ENCODE measurements around the gene RALGAPA1.
A peak's percentile ranks its signal among the peaks of the same experiment; 100 is the strongest.
"Not testable (repeated sequence)": the region's sequence is repeated elsewhere in the genome, so short reads cannot be mapped to it uniquely, and the experiment has no call there.

Gene RALGAPA1

DNA sequence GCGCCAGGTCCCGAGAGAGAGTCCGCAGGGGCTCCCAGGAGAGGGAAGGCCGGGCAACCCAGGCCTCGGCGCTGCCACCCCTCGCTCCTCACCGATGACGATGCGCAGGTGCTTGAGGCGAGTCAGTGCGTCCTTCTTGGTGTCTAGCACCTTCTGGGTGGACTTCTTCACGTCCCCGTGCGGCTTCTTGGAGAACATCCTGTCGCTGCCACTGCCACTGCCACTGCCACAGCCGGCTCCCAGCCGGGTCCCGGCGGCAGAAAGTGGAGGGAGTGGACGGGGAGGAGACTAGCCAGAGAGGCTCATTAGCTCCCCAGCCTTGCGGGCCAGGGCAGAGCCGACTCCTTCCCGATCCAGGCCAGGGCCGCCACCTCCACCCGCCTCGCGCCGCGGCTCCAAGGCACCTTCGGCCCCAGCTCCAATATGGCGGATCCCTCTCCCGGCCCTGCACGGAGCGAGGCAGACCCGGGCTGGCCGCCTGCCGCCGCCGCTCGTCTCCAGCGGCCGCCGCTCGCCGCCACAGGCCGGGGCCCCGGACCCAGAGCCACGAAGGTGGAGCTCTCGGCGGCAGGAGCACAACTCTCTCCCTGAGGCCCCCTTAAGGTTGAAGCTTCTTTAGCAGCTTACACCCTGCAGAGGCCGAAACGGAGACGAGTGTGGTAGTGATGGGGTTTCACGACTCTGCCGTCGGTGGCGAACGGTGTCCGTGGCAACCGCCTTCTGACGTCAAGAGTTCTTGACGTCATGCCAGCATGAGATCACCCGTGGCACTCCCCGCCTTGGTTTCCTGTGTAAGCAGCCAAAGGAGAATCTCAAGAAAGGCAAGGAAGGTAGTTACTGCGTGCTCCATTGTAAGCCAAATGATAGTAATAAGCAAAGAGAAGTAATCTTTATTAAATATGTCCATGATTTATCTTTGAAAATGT, at the start of gene RALGAPA1:
Gene RALGAPA1, minus strand, starts transcription at position 658 of the 926 bp plus-strand sequence. Its CDS starts 460 bp downstream, at position 198.
- peak; percentile 90 to 91 for DNase-seq

DNA sequence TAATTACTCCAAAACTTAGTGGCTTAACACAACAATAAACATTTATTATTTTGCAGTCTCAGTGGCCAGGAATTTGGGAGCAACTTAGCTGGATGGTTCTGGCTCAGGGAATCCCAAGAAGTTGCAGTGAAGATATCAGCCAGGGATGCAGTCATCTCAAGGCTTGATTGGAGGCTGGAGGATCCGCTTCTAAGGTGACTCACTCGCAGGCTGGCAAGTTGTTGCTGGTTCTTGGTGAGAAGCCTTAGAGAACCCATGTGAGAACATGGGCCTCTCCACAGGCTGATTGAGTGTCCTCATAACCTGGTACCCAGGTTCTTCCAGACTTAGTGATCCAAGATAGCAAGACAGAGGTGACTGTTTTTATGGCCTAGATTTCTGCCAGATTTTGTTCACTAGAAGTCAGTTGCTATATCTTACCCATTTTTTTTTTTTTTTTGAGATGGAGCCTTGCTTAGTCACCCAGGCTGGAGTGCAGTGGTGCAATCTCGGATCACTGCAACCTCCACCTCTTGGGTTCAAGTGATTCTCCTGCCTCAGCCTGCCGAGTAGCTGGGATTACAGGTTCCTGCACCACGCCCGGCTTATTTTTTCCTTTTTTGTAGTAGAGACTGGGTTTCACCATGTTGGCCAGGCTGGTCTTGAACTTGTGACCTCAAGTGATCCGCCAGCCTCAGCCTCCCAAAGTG, 49.6 kb upstream of the RALGAPA1 start:
- DNase-seq: no peak

DNA sequence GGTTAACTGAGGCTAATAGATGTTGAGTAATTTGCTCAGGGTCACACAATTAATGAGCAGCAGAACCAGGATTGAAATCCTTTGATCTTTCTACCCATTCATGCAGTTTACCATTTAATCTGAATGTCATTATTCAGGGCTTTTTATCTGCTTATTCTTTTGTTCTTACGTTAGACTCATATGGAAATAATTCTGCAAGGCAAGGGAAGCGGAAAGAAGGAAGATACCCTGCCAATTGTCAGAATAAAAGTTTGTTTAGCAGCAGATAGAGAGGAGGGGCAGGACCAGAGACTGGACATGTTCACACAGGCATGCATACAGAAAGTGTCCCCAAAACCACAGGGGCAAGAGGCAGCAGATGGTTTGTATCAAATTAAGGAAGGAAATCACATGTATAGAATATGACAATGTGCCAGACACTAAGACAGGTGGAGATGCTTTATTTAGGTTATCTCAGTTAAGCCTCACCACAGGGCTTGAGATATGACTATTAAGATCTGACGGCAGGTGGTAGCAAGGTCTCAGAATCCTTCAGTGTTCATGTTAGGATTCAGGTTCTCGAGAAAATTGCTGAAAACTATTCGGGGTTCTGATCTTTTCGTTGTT, 46.9 kb upstream of the RALGAPA1 start:
- DNase-seq: no peak

DNA sequence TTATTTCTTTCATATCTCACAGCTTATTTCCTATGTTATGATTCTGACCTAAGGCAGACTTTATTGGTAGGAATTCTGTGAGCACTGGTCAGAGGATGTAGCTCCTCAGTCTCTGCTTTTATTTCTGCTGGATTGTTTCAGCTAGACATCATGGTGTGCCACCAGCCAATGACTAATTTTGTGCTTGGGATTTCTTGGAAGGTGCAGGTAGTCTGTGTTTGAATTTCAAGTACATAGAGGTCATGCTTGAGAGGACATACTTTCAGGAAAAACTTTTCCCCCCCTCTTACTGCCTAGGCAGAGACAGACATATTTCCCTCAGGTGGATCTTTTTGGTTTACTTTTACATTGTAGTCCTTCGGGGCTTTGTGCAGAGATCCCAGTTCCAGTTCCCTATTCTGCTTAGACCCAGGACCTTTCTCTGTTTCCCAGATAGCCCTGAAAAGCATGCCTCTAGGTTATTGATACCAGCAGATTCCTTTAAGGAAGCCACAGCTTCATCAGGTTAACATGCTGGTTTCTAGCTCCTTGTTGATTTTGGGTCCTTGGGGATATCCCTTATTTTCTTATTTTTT, 45.7 kb upstream of the RALGAPA1 start:
- DNase-seq: no peak

DNA sequence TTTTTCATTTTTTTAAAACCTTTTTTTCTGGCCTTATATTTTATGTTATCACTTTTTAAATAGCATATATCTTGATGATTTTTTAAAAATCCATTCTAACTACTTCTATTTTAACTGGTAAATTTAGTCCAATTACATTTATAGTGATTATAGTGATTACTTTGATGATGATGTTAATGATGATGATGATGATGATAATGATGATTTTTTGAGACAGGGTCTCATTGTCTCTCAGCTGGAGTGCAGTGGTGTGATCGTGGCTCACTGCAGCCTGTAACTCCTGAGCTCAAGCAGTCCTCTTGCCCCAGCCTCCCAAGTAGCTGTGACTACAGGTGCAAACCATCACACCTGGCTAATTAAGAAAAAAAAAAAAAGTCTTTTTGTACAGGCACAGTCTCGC, 44.1 kb upstream of the RALGAPA1 start:
- no peak for DNase-seq

DNA sequence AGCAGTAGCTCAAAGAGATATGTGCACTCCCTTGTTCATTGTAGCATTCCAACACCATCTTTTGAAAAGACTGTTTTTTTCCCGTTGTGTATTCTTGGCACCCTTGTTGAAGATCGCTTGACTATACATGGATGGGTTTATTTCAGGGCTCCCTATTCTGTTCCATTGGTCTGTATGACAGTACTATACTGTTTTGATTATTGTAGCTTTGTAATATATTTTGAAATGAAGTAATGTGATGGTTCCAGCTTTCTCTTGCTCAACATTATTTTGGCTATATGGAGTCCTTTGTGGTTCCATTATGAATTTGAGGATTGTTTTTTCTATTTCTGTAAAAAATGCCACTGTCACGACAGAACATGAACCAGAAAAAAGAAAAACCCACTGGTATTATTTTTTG, 42.7 kb upstream of the RALGAPA1 start:
- DNase-seq: no peak

DNA sequence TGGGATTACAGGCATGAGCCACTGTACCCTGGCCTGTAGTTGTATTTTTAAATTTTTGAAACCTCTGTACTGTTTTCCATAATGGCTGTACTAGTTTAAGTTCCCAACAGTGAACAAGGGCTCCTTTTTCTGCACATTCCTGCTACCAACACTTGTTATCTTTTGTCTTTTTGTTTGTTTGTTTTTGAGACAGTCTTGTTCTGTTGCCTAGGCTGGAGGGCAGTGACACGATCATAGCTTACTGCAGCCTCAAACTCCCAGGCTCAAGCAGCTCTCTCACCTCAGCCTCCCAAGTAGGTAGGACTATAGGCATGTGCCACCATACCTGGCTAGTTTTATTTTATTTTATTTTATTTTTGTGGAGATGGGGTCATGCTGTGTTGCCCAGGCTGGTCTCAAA, 40.0 kb upstream of the RALGAPA1 start:
- no peak for DNase-seq

DNA sequence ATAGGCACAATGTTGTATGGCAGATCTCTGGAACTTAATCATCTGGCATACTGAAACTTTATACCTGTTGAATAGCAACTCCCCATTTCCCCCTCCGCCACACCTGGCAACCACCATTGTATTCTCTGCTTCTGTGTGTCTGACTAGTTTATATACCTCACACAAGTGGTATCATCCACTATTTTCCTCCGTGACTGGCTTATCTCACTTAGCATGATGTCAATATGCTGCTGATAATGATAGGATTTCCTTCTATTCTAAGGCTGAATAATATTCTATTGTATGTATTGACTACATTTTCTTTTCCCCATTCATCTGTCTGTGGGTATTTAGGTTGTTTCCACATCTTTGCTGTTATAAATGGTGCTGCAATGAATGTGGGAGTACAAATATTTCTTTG, 38.5 kb upstream of the RALGAPA1 start:
- no peak for DNase-seq

DNA sequence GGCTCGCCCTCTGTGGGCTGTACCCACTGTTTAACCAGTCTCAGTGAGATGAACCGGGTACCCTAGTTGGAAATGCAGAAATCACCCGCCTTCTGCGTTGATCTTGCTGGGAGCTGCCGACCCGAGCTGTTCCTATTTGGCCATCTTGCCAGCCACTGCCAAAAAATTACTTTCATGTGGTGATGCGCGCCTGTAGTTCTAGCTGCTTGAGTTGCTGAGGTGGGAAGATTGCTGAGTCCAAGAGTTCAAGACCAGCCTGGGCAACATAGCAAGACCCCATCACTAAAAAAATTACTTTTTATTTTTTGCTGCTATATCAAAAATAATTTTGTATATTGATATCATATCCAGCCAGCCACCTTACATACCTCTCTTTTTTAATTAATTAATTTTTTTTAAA, 35.4 kb upstream of the RALGAPA1 start:
- no peak for DNase-seq

DNA sequence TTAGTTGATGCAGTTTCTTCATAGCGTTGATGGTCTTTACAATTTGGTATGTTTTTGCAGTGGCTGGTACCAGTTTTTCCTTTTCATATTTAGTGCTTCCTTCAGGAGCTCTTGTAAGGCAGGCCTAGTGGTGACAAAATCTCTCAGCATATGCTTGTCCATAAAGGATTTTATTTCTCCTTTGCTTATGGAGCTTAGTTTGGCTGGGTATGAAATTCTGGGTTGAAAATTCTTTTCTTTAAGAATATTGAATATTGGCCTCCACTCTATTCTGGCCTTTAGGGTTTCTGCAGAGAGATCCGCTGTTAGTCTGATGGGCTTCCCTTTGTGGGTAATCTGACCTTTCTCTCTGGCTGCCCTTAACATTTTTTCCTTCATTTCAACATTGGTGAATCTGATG, 33.1 kb upstream of the RALGAPA1 start:
- not testable (repeated sequence) for DNase-seq

DNA sequence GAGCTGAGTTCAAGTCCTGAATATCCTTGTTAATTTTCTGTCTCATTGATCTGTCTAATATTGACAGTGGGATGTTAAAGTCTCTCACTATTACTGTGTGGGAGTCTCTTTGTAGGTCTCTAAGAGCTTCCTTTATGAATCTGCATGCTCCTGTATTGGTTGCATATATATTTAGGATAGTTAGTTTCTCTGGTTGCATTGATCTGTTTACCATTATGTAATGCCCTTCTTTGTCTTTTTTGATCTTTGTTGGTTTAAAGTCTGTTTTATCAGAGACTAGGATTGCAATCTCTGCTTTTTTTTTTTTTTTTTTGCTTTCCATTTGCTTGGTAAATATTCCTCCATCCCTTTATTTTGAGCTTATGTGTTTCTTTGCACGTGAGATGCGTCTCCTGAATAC, 32.6 kb upstream of the RALGAPA1 start:
- DNase-seq: not testable (repeated sequence)

DNA sequence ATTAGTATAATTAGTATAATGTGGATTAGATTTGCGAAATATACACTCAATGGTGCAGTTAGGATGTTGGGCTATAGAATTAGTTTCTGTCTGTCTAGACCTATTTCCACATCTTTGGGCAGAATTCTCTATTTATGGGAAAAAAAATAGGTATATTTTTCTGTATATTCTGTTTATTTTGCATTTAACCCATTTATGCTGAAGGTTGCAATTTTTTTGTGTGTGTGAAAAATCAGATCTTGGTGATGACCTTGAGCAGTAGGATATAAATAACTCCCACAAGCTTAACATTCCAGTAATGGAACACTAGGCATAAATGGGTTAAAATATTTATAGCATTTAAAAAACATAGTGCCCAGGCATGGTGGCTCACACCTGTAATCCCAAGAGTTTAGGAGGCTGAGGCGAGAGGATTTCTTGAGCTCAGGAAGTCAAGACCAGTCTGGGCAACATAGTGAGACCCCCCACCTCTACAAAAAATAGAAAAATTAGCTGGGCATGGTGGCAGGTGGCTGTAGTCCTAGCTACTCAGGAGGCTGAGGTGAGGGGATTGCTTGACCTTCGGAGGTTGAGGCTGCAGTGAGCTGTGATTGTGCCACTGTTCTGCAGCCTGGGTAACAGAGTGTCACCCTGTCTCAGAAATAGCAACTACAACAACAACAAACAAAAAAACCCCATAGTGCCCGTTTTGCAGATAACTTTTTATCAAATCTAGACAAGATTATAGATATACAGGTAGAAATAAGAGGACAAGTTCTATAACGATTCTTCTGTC, 26.3 kb upstream of the RALGAPA1 start:
- no peak for DNase-seq

DNA sequence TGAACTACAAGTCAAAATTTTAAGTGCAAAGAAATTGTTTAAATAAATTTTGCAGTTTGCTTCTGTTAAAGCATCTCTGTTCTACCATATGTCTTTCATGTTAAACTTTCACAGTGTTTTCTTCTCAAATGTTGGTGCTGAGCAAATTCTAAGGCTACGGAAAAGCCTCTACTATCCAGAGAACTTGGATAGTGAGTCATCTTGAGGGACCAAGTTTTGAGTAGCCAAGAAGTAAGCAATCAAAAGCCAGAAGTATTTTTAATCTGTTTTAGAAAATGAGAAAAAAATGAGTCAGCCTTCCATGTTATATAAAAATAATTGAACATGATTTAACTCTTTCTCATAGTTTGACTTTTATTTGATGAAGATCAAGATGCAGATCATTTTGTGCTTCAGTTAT, 20.4 kb upstream of the RALGAPA1 start:
- DNase-seq: no peak

DNA sequence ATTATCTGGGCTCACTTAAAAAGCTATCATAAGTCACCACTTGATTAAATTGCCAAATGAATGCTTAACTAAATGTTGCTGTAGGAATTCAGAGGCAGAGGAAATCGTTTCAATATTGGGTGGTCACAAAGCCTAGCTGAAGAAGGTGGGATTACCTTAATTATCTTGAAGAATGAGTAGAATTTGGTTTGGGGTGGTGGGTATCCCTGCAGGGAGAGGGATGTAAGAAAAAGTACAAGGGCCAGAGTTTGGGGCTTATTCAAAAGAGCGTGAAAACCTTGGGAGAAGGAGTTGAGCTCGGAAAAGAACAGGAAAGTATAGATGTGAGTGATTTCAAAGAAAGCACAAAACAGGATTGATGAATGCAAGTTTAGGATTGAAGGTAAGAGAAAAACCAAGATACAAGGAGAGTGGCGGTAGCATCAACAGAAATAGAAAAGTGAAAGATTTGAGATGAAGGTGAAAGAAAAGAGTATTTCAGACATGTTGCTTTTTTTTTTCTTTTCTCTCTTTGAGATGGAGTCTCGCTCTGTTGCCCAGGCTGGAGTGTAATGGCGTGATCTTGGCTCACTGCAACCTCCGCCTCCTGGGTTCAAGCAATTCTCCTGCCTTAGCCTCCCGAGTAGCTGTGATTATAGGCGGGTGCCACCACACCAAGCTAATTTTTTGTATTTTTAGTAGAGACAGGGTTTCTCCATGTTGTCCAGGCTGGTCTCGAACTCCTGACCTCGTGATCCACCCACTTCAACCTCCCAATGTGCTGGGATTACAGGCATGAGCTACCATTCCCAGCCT, 18.8 kb upstream of the RALGAPA1 start:
- no peak for DNase-seq

DNA sequence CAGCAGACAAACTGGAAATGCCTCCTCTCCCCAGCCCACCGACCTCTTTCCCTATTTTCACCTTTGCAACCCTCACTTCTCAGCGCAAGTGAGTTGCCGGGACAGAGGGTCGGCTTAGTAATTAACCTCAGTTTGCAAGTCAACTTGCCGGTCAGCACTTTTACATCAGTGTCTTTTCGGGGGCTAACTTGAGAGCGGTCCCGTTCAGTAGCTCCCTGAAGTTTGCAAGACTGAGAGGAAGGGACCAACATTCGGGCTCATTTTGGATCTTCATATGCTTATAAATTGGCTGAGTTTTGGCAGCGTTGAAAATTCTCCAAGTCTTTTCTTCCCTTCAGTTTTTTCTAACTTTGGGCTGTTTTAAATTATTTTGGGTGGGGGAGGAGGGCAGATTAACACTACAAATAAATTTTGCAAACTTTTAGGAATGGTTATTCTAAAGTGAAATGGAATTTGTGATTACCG, 17.9 kb upstream of the RALGAPA1 start:
- no peak for DNase-seq

DNA sequence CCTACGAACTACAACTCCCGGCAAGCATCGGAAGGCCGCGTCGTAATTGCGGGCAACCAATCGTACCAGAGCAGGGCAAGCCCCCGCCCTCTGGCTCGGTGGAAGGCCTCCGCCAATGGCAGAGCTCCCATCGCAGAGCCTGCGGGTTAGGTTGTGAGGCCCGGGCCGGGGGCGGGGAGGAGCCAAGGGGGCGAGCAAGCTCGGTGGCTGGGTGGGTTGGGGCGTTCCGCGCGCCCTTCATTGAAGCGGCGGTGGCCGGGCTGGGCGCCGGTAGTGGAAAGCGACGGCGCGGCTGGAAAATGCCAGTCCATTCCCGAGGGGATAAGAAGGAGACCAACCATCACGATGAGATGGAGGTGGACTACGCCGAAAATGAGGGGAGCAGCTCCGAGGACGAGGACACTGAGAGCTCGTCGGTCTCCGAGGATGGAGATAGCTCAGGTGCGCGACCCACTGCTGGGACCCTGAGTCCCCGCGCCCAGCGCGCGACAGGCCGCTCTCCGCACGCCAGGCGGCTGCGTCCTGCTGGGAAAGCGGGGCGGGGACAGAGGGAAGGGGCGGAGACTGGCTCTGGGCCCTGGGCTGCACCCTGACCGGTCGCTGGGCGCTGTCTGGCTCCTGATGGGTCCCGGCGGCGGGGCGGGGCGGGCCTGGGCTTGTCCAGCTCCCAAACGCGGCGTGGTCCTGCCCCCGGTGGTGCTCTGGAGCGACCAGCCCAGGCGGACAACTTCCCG, 17.3 kb upstream of the RALGAPA1 start, which contains the start of gene BRMS1L:
Gene BRMS1L, plus strand, starts transcription at position 121 of the 734 bp plus-strand sequence. Its CDS starts 179 bp downstream, at position 300.
- DNase-seq: peak; percentile 97

DNA sequence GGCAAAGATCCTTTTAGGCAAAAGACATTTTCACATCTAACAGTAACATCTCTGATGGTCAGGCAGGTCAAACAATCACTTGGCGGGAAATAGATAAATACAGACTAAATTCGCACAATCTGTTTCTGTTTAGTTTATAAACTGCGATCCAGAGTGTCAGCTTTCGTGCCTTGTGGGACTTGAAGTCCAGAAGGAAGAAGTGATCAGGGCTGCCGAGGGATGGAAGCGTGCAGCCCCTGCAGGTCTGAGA, 16.8 kb upstream of the RALGAPA1 start:
- DNase-seq: no peak

DNA sequence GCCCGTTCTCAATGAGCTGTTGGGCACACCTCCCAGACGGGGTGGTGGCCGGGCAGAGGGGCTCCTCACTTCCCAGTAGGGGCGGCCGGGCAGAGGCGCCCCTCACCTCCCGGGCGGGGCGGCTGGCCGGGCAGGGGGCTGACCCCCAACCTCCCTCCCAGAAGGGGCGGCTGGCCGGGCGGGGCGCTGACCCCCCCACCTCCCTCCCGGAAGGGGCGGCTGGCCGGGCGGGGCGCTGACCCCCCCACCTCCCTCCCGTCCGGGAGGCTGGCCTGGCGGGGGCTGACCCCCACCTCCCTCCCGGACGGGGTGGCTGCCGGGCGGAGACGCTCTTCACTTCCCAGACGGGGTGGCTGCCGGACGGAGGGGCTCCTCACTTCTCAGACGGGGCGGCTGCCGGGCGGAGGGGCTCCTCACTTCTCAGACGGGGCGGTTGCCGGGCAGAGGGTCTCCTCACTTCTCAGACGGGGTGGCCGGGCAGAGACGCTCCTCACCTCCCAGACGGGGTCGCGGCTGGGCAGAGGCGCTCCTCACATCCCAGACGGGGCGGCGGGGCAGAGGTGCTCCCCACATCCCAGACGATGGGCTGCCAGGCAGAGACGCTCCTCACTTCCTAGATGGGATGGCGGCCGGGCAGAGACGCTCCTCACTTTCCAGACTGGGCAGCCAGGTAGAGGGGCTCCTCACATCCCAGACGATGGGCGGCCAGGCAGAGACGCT, 15.5 kb upstream of the RALGAPA1 start:
- not testable (repeated sequence) for DNase-seq

DNA sequence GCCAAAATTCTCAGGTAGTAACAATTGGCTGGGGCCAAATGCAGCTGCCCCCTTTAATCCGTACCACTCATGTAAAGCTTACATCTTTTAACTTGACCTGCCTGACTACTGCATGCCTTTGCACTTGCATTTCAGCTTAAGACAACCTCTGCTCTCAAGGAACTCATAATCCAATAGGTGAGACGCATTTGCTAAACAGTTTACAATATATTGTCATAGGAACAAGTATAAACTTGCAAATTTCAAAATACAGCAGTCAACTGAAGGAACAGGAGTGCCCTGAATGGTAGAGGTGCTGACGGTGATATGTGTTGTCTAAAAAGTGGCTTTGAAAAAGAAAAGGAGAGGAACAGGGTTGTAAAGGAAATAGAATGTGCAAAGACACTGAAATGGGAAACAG, 13.4 kb upstream of the RALGAPA1 start:
- no peak for DNase-seq

Measured in stimulated activated CD4-positive, alpha-beta T cell treated with anti-CD3 and anti-CD28 coated beads, Interleukin-2, amount 100 ng/mL, for 24 hours (primary cell).